Measurements from ENCODE around the gene SKP1.
"Not testable (repeated sequence)": the region's sequence is repeated elsewhere in the genome, so short reads cannot be mapped to it uniquely, and the experiment has no call there.

Gene SKP1

GRCh38 chr5:134177369-134178095, 782 bp upstream of the SKP1 start:
- DNase-seq, result no peak

GRCh38 chr5:134175921-134176510, 734 bp downstream of the SKP1 start:
- no peak for DNase-seq

GRCh38 chr5:134174841-134175839, 1.6 kb downstream of the SKP1 start:
- DNase-seq, result no peak

GRCh38 chr5:134171972-134172371, 4.8 kb downstream of the SKP1 start:
- DNase-seq, result no peak

- no peak for DNase-seq
Measured at GRCh38 chr5:134162592-134162991, 14.2 kb downstream of the SKP1 start.

GRCh38 chr5:134161513-134162395, 15.0 kb downstream of the SKP1 start:
- DNase-seq, result no peak

GRCh38 chr5:134153657-134154056, 23.1 kb downstream of the SKP1 start:
- no peak for DNase-seq

GRCh38 chr5:134153241-134153640, 23.5 kb downstream of the SKP1 start:
- DNase-seq, result no peak

GRCh38 chr5:134152173-134152832, 24.4 kb downstream of the SKP1 start:
- DNase-seq, result not testable (repeated sequence)

GRCh38 chr5:134151723-134152122, 25.0 kb downstream of the SKP1 start:
- DNase-seq, result no peak

- DNase-seq, result no peak
Measured at GRCh38 chr5:134149571-134150303, 27.0 kb downstream of the SKP1 start.

GRCh38 chr5:134148986-134149539, 27.7 kb downstream of the SKP1 start:
- no peak for DNase-seq

GRCh38 chr5:134148316-134148715, 28.4 kb downstream of the SKP1 start:
- DNase-seq, result no peak

- DNase-seq, result no peak
Measured at GRCh38 chr5:134146651-134147518, 29.9 kb downstream of the SKP1 start.

GRCh38 chr5:134145779-134146581, 30.8 kb downstream of the SKP1 start:
- DNase-seq, result peak; percentile 84

- no peak for DNase-seq
Measured at GRCh38 chr5:134145041-134145757, 31.6 kb downstream of the SKP1 start.

- DNase-seq, result no peak
Measured at GRCh38 chr5:134143944-134144941, 32.5 kb downstream of the SKP1 start.
